ENCODE data around the gene MYBPHL.

Gene MYBPHL

GRCh38 chr1:109251277-109252166, 55.3 kb downstream of the MYBPHL start:
- no peak for DNase-seq

DNA sequence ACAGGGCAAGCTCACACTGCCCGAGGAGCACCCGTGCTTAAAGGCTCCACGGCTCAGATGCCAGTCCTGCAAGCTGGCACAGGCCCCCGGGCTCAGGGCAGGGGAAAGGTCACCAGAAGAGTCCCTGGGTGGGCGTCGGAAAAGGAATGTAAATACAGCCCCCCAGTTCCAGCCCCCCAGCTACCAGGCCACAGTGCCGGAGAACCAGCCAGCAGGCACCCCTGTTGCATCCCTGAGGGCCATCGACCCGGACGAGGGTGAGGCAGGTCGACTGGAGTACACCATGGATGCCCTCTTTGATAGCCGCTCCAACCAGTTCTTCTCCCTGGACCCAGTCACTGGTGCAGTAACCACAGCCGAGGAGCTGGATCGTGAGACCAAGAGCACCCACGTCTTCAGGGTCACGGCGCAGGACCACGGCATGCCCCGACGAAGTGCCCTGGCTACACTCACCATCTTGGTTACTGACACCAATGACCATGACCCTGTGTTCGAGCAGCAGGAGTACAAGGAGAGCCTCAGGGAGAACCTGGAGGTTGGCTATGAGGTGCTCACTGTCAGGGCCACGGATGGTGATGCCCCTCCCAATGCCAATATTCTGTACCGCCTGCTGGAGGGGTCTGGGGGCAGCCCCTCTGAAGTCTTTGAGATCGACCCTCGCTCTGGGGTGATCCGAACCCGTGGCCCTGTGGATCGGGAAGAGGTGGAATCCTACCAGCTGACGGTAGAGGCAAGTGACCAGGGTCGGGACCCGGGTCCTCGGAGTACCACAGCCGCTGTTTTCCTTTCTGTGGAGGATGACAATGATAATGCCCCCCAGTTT, 56.1 kb downstream of the MYBPHL start:
- no peak for DNase-seq

- DNase-seq, result no peak
These were observed 57.0 kb downstream of the MYBPHL start for GRCh38 chr1:109249654-109250401.

DNA sequence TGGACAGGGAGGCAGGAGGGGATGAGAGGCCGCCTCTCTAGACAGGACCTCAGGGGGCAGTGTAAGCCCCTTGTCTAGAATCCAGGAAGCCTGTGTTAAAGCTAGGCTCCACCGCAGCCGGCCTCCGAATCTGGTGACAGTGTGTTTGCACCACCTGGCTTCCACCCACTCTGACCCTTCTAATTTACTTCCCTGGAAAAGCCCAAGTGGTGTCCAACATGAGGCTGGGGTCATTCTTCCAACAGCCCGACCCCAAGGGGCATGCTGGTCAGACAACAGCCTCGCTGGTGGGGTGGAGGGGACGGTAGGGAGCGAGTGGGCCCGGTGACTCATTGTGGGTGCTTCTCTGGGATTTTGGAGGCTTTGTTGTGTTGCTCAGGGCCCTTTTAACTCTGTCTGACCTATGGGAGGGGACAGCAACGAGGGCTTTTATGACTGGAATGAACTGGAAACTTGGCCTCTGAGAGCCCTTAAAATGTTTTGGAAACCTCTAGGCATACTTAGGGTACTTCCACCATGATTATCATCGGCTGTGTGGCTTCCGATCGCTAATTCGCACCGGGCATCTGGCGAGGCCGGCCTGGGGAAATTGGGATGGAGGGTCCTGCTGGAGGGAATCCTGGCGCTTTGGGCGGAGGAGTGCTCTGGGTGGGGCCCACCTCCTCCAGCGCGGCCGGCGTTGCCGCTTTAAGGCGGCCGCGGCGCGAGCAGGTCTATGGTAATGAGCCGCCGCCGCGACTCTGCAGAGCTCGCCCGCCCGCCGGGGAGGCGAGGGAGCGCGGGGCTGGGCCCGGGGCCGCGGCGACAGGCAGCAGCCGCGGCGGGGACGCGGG, 57.8 kb downstream of the MYBPHL start, which contains the start of gene CELSR2:
Gene CELSR2, plus strand, starts transcription at position 743 of the 833 bp plus-strand sequence. CDS start 541 bp downstream, outside the sequence.
- peak; percentile 74 for DNase-seq

DNA sequence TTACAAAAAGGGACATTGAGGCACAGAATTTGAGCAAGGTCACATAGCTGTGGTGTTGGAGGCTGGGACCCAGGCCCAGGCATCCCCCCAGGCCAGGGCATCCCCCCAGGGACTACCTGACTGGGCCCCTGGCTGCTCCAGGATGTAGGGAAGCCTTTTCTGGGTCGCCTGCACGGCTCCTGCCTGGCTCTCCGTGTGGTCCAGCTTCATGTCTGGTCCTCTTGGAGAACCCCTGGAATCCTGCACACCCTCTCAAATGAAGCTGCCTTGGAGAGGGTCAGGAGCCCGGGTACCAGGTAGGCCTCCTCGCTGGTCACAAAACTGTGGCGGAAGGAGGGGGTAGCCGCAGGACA, 58.4 kb downstream of the MYBPHL start:
- no peak for DNase-seq

GRCh38 chr1:109247401-109248365, 59.1 kb downstream of the MYBPHL start:
- DNase-seq, result no peak

- no peak for DNase-seq
These were observed 60.7 kb downstream of the MYBPHL start for GRCh38 chr1:109246141-109246551.

DNA sequence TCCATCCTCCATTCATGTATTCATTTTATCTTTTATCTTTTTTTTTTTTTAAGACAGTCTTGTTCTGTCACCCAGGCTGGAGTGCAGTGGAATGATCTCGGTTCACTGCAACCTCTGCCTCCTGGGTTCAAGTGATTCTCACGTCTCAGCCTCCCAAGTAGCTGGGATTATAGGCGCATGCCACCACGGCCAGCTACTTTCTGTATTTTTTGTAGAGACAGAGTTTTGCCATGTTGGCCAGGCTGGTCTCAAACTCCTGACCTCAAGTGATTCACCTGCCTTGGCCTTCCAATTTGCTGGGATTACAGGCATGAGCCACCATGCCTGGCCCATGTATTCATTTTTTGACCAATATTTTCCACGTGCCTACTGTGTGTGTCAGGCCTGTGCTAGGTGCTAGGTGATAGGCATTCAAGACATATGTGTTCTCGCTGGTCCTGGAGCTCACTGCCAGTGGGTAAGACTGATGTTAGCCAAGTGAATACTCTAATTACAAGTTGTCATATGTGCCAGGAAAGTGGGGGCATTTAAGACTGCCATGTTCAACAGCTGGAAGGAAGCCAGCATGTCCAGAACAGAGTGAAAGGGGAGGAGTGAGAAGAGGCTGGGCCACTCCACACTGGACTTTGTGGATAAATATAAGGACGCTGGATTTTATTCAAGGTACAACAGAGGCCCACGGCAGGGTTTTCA, 62.8 kb downstream of the MYBPHL start:
- no peak for DNase-seq

GRCh38 chr1:109243221-109243620, 63.6 kb downstream of the MYBPHL start:
- no peak for DNase-seq

DNA sequence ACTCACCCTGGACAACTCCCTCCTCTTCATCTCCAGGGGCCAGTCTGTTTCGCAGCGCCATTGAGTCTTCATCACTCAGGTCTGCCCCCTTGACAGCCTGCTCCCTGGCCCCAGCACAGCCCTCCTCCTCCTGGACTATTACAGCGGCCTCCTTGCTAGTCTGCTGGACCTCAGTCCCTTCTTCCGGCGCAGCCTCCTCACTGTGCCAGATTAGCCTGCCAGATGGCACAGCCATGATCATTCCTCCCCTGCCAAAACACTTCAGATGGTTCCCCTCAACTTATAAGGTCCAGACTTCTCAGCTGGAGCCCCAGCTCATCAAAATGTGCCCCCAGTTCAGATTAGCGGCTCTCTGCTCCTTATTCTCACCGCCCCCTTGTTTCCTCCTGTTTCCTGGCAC, 64.4 kb downstream of the MYBPHL start:
- no peak for DNase-seq
